Spleen (tissue), 7 donors: ENCODE measurements around the gene NCOA3.

ENCODE experiments used
- CTCF ChIP-seq, 11 experiments: fragments of 200-600 bp in 7 of 11; fragments of 450-650 bp in 4 of 11; sonication (generic) in 4 of 11; IDR thresholded peaks in 8 of 11; conservative IDR thresholded peaks in 3 of 11; 1 replicate in 7 of 11; 2 replicates in 4 of 11; pipeline versions ENCODE4 v1.4.0 to v1.8.0; 2016 to 2021; ENCODE audit warnings: antibody characterized with exemption in 11 of 11, inconsistent platforms in 4 of 11, mild to moderate bottlenecking in 1 of 11
- POLR2A ChIP-seq, 3 donors: fragments of 450-650 bp; IDR thresholded peaks; one replicate each; pipeline ENCODE4 v1.5.1; 2017; ENCODE audit warnings: antibody characterized with exemption in 3 of 3, mild to moderate bottlenecking in 1 of 3
- POLR2AphosphoS5 ChIP-seq, 3 donors: sonication (generic); formaldehyde crosslinking; IDR thresholded peaks; one replicate each; pipeline ENCODE4 v1.5.1; 2017; ENCODE audit warnings: antibody characterized with exemption in 3 of 3
- donor health status: DM: no; HTN: no; CAD: no; lungs with moderate emphysema.
- donor health status: DM: no; HTN: no; CAD: no.
- donor health status: DM: no; HTN: no; CAD: no.

GRCh38 chr20:47696856-47697255 is 195.2 kb downstream of the NCOA3 start:
- TF ChIP-seq POLR2AphosphoS5 (IDR thresholded peaks at IDR 0.05) (no peak), CTCF (IDR thresholded peaks at IDR 0.05 in 8 of 11, conservative IDR thresholded peaks at IDR 0.05 in 3 of 11) (no peak), POLR2A (IDR thresholded peaks at IDR 0.05) (no peak)
